ENCODE results near the gene MAPK7. TPM values are rescaled to one million over a fixed set of nuclear protein-coding genes. Genes with fewer than 3 reads are reported as not detected.
A peak's percentile ranks its signal among the peaks of the same experiment; 100 is the strongest.

MAPK7 gene
- total RNA-seq, 1 experiment from 2014 or later: 40.0 TPM

DNA sequence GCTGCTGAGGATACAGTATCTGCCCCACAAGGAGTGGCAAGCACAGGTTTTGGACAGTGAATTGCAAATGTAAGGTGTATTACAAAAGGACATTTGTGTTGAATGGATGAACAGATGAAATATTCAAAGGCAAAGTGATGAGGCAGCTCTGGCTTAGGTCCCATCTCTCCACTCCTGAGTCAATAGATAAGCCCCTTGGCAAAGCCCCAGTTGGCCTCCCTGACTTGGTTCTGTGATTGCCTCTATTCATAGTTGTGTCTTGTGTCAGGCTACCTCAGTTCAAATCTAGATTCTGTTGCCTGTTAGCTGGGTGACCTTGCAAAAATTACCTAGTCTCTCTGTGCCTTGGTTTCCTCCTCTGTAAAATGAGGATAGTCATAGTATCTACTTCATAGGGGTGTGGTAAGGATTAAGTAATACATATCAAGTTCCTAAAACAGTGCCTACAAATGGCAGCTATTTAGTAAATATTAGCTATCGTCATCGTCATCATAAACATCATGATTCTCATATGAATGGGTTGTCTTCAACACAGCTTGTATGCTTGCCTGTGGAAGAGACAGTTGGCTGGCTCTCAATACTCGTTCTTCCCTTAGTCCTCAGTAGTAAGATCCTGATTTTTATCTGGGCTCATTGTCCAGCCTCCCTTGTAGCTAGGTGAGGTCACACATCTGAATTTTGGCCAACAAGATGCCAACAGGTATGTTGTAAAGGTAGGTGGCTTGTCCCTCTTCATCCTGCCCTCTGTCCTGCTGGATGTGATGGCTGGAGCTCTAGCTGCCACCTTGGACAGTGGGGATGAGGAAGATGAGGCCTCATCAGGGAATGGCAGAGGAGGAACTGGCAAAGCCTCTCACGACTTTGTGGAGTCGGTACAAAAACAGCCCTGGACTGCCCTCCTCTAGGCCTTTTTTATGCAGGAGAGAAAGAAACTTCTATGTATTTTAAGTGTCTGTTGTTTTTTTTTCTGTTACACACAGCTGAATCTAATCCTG lies 10.8 kb downstream of the MAPK7 start:
- intact Hi-C loops (cut with micrococcal nuclease; ENCODE audit: unreplicated experiment): no loop called here
- ChIA-PET POLR2A (ENCODE audit: low non-redundant PET) (interaction anchor here (0.5 kb wide), 1 partner anchor 39 kb away, joined by 5 read pairs; no protein-coding TSS in a partner anchor), CTCF (no interaction called here)
- no peaks in the 10 kb centered on the region for H3K27me3 ChIP-seq (replicated peaks; ENCODE audit: insufficient read depth, low read depth, low read length, poor library complexity)
- no peak for TF ChIP-seq EZH2 (IDR thresholded peaks at IDR 0.05; ENCODE audit: borderline replicate concordance, low read depth, low read length, poor library complexity, severe bottlenecking)
- TF ChIP-seq, protein P1, sequence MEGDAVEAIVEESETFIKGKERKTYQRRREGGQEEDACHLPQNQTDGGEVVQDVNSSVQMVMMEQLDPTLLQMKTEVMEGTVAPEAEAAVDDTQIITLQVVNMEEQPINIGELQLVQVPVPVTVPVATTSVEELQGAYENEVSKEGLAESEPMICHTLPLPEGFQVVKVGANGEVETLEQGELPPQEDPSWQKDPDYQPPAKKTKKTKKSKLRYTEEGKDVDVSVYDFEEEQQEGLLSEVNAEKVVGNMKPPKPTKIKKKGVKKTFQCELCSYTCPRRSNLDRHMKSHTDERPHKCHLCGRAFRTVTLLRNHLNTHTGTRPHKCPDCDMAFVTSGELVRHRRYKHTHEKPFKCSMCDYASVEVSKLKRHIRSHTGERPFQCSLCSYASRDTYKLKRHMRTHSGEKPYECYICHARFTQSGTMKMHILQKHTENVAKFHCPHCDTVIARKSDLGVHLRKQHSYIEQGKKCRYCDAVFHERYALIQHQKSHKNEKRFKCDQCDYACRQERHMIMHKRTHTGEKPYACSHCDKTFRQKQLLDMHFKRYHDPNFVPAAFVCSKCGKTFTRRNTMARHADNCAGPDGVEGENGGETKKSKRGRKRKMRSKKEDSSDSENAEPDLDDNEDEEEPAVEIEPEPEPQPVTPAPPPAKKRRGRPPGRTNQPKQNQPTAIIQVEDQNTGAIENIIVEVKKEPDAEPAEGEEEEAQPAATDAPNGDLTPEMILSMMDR (conservative IDR thresholded peaks at IDR 0.05; ENCODE audit: low read depth, low read length): no peak
- H3K9me3 ChIP-seq (ENCODE audit: low read depth, low read length, poor library complexity, severe bottlenecking): no peaks in the 10 kb centered on the region
- no peak overlapping the region for H3K4me3 ChIP-seq (ENCODE audit: low read depth, low read length, poor library complexity, severe bottlenecking)
- no TSS peak for BruUV-seq (replicated peaks)
- H3K36me3 ChIP-seq (ENCODE audit: insufficient read depth, low read length, poor library complexity, severe bottlenecking): peaks cover 14% of the 10 kb centered on the region
- H3K27ac ChIP-seq (ENCODE audit: low read depth, low read length, poor library complexity, severe bottlenecking): peak overlapping the region; percentile 93
- peaks cover 57% of the 10 kb centered on the region for H3K4me1 ChIP-seq (ENCODE audit: insufficient read depth, low read length, poor library complexity, severe bottlenecking)
- DNase-seq (ENCODE audit: low spot score): no peak

DNA sequence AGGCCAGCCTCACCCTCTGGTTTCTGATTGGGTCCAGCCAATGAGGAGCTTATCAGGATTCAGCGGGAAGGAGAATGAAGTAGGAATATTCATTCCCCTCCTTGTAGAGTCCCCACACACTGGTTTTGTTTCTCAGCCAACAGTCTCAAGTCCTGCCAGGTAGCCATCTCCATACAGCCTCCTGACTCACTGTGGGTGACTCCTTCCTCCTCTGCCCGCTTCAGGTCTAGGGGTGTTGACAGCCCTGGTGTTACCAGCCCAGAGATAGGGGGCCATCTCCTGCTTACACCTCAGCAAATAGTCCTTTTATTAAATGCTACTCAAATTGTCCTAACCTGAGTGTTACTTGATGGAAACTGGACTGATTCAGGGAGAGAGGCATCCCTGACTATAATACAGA lies 12.7 kb downstream of the MAPK7 start:
- BruUV-seq (replicated peaks): no TSS peak
- no peak overlapping the region for H3K4me3 ChIP-seq (ENCODE audit: low read depth, low read length, poor library complexity, severe bottlenecking)
- ChIA-PET CTCF (no interaction called here), POLR2A (ENCODE audit: low non-redundant PET) (no interaction called here)
- peaks cover 38% of the 10 kb centered on the region for H3K4me1 ChIP-seq (ENCODE audit: insufficient read depth, low read length, poor library complexity, severe bottlenecking)
- TF ChIP-seq, protein P1 (conservative IDR thresholded peaks at IDR 0.05; ENCODE audit: low read depth, low read length): no peak
- no peak for TF ChIP-seq EZH2 (IDR thresholded peaks at IDR 0.05; ENCODE audit: borderline replicate concordance, low read depth, low read length, poor library complexity, severe bottlenecking)
- no peak overlapping the region for H3K27ac ChIP-seq (ENCODE audit: low read depth, low read length, poor library complexity, severe bottlenecking)
- H3K36me3 ChIP-seq (ENCODE audit: insufficient read depth, low read length, poor library complexity, severe bottlenecking): peaks cover 2% of the 10 kb centered on the region
- H3K9me3 ChIP-seq (ENCODE audit: low read depth, low read length, poor library complexity, severe bottlenecking): no peaks in the 10 kb centered on the region
- intact Hi-C loops (cut with micrococcal nuclease; ENCODE audit: unreplicated experiment): no loop called here
- H3K27me3 ChIP-seq (replicated peaks; ENCODE audit: insufficient read depth, low read depth, low read length, poor library complexity): no peaks in the 10 kb centered on the region
- DNase-seq (ENCODE audit: low spot score): no peak

DNA sequence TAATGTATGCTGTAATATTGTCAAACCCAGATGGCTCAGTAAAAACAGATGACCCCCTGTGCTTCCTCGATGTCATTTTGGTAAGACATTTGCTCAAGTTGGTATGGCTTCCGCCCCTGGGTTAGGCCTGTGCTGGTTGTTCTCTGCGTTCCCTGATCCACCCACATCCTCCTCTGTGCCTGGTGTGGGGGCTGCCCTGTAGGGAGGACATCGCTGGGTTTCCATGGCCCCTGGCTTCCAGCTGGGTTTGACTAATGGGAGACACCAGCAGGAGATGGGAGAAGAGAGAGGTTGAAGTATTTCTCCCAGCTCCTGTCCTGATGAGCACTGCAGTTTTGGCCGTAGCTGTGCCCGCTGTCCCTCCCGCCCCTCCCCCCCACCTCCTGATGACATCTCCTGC lies 13.1 kb downstream of the MAPK7 start:
- H3K27ac ChIP-seq (ENCODE audit: low read depth, low read length, poor library complexity, severe bottlenecking): no peak overlapping the region
- no peaks in the 10 kb centered on the region for H3K36me3 ChIP-seq (ENCODE audit: insufficient read depth, low read length, poor library complexity, severe bottlenecking)
- no peak overlapping the region for H3K4me3 ChIP-seq (ENCODE audit: low read depth, low read length, poor library complexity, severe bottlenecking)
- POLR2A ChIA-PET (ENCODE audit: low non-redundant PET): no interaction called here
- TF ChIP-seq EZH2 (IDR thresholded peaks at IDR 0.05; ENCODE audit: borderline replicate concordance, low read depth, low read length, poor library complexity, severe bottlenecking): no peak
- TF ChIP-seq, protein P1 (conservative IDR thresholded peaks at IDR 0.05; ENCODE audit: low read depth, low read length): no peak
- H3K27me3 ChIP-seq (replicated peaks; ENCODE audit: insufficient read depth, low read depth, low read length, poor library complexity): no peaks in the 10 kb centered on the region
- CTCF ChIA-PET: no interaction called here
- no peaks in the 10 kb centered on the region for H3K9me3 ChIP-seq (ENCODE audit: low read depth, low read length, poor library complexity, severe bottlenecking)
- no TSS peak for BruUV-seq (replicated peaks)
- no peak for DNase-seq (ENCODE audit: low spot score)
- peaks cover 33% of the 10 kb centered on the region for H3K4me1 ChIP-seq (ENCODE audit: insufficient read depth, low read length, poor library complexity, severe bottlenecking)
- intact Hi-C loops (cut with micrococcal nuclease; ENCODE audit: unreplicated experiment): no loop called here
